NCI-H510A (cell line): ENCODE measurements around the gene SULT4A1.

Source experiments
- DNase-seq: peaks from one replicate; lab custom pipeline; 2025; lab: John Stamatoyannopoulos, UW

Gene SULT4A1

DNA sequence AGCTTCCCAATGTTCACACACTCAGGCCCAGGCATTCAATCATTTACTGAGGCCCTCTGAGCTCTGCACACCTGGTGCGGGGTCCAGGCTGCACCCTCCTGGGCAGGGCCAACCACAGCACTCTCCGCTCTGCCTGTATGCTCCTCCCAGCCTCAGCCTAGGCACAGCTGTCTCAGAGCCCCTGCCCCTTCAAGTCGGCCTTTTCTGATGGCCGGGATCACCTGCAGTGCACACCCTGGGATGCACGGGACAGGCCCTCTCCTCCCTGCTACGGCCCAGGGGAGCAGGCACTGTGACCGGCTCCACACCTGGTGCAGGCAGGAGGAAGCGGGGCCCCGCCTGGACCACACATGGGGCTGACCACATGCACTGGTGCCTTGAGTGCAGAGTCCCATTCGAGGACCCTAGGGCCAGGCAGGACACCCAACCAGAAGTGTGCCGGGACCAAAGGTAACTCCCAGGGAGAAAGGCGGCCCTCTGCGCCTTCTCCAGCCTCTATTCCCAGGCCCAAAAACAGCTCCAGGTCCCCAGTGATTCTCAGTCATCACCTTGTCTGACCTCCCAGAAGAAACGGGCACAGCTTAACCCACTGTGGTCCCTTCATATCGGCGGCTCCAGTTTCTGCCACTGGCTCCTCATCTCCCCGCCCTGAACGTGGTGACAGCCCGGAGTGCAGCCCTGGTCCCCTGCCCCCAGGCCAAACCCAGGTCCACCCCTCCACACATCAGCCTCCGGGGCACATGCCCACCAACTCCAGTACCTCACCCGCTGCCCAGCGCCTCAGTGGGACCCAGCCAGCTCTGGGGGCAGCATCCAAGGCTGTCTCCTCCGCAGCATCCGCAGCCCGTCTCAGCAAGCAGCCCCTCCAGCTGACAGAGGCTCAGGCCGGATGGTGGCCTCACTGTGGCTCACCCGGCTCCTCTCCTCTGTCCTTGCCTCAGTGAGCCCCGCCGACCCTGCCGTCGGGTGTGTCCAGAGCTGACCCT, 17.5 kb downstream of the SULT4A1 start:
- no peak for DNase-seq

DNA sequence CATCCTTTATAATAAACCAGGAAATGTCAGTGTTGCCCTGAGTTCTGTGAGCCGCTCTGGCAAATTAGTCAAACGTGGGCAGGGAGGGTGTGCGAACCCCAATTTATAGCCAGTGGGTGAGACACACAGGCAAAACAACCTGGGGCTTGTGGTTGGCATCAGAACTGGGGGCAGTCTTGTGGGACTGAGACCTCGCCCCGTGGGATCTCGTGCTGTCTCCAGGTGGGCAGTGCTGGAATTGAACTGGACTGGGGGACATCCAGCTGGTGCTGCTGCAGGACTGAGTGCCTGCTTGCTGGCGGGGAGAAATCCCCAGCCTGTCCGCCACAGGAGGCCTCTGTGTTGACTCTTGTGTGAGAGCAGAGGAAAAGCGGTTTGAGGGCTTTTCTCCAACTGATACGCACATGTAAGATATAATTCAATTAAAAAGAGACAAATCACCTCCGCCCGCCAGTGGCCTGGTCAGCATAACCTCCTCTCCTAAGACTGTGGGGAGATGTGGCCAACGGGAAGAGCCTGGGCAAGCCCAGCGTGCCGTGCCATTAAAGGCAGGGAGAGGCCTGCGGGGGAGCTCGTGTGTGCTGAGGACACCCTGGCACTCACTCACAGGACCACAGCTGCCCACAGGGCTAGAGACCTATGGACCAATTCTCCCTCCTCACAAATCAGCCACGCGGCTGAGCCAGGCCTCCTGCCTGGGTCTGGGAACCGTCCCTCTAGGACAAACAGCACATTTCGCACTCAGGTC, 18.4 kb downstream of the SULT4A1 start:
- DNase-seq = no peak

- no peak for DNase-seq
These were observed 20.6 kb downstream of the SULT4A1 start for GRCh38 chr22:43841742-43842141.

DNA sequence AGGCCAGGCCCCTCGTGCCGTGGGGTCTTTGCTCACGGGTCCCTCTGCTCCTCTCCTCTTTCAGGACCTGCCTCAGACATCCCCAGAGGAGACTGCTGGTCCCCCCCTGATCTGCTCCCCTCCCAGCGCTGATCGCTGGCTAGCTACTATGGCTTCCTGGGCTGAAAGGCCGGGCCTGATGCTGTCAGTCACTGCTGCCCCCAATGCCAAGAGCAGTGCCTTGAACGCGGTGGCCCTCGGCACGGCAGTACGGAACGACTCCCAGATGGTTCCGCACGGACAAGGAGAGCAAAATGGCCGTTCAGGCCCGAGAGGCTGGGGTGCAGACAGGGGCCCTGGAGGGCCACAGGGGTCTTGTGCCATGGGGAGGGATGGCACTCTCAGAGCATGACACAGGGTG, 21.5 kb downstream of the SULT4A1 start:
- no peak for DNase-seq

- no peak for DNase-seq
These were observed 21.9 kb downstream of the SULT4A1 start for GRCh38 chr22:43840431-43840830.

DNA sequence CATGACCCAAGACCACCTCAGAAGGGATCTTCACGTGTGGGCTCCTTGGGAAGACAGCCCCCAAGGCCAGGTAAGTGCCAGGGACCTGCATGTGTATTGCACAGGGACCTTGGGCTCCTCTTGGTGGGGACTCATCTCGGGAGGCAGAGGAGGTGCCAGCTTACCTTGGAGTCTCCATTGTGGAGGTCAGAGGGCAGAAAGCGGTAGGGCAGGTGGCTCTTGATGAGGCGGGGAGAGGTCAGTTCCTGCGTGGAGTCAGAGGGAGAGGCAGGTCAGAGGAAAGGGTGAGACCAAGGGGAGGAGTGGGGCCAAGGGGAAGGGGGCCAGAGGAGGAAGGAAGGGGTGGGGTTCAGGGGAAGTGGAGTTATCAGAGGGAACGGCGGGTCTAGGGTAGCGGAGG, 22.5 kb downstream of the SULT4A1 start:
- no peak for DNase-seq

GRCh38 chr22:43838571-43839307, 23.6 kb downstream of the SULT4A1 start:
- no peak for DNase-seq

- DNase-seq = no peak
These were observed 24.2 kb downstream of the SULT4A1 start for GRCh38 chr22:43838161-43838560.

DNA sequence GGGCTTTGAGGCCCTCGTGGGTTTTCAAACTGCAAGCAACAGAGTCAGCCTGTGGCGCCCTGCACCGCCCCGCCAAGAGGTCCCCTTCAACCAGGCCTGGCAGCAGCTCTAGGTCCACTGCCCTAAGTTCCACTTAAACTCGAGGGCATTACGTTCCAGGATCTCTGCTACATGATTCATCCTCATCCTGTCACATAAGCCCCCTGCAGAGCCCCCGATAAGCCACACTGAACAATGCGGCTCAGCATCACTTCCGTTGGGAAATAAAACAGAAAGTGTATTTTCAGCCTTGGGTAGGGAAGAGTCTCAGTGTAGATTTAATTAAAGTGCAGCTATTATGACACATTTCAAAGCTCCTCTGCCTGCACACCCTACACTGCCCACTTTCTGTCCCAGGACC, 24.6 kb downstream of the SULT4A1 start:
- DNase-seq = no peak

DNA sequence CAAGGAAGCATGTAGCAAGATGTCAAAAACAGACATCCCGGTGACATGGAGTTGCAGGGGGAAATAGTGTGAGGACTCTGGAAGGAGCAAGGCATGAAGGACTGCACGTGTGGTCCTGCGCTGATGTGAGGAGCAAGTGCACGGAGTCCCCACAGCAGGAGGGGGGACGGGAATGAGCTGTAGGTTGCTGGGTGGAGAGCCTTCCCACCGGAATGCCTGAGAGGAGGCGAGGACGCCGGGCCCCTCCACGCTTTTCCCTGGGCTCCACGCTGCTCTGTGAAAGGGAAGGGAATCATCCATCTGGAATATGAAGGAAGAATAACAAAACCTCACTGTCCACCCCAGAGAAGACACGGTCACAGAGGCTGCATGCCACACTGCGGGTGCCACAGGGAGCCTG, 26.6 kb downstream of the SULT4A1 start:
- DNase-seq = no peak

DNA sequence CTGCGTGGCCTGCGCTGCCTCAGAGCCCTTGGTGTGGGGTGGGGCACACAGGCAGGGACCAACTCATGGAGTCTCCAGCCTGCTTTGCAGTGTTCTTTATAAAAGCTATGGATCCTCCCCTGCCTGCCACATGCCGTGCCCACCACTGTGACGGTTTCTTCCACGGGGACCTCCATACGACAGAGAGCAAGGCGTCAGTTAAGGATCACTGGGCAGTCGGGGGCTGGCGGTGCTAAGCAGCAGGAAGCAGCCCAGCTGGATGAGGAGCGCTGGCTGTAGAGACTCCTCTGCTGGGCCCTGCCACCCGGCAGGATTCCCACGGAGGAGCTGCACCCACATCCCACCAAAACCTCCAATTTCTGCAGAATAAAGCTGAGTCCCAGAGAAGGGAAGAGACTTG, 27.1 kb downstream of the SULT4A1 start:
- no peak for DNase-seq

DNA sequence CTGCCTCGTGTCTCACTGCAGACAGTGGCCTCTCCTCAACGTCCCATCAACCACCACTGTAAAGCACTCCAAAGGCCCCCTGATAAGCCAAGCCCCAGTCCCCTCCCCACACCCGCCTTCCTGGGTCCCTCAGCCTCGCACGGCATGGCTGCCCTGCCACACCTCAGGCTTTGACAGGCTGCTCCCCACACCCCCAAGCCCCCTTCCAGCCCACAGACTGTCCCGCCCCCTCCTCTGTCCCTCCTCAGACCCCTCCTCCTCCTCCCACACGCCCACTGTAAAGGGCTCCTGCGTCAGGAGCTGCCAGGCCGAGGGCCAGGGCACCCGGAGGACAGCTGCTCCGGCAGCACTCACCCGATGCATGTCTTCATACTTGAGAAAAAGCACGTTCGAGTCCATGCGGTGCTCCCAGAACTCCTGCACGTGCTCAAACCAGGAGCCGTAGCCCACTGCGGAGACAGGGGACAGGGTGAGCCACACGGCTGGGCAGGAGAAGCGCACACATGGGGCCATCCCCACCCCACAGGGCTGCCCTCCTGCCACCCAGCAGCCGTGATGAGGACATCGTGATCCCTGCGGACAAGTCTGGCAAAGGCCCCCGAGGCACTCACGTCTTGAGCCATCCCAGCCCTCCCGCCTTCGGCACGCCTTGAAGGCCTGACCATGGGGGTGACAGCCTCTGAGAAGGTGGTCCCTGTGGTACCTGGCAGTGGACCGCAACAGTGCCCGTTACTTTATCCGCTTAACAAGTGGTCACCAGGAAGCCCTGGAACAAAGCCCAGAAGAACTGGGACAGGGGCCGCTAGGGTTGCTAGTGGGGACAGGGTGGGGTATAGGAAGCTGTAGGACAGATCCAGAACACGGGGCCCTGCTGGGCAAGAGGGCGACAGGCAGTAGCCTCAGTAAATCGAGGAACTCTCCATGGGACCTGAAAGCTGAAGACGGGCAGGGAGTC, 28.8 kb downstream of the SULT4A1 start:
- DNase-seq = no peak

DNA sequence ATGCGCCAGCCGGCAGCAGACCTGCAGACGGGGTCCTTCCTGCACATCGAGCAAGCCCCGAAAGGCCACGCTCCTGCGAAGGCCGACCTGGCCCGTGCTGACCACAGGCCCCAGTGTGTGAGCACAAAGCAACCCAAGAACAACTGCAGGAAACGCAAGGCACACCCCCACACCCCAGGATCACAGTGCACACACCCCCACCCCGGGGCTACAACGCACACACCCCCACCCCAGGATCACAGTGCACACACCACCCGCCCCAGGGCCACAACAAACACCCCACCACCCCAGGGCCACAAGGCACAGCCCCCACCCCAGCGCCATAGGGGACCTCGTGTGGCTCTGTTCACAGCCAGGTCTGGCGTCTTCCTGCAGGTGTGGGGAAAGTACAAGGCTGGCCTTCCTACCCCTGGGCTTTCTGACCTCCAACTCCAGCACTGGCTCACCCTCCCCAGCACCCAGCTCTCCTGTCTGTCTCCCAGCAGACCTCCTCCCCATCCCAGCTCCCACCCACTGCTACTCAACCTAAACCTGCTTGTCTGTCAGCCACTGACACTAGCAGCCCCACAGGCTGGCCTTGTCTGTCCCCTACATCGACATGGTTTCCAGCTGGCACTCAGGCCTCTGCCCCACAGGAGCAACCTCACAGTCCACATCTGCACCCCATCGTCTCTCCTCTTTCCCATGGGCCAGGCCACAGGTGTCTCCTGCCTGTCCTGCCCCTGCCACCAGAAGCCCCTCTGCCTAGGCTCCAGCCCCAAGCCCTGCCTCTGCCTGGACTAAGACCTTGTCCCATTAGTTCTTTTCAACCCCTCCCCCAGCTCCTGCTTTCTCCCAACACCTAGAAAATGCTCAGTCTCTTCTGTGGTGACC, 29.7 kb downstream of the SULT4A1 start:
- no peak for DNase-seq

DNA sequence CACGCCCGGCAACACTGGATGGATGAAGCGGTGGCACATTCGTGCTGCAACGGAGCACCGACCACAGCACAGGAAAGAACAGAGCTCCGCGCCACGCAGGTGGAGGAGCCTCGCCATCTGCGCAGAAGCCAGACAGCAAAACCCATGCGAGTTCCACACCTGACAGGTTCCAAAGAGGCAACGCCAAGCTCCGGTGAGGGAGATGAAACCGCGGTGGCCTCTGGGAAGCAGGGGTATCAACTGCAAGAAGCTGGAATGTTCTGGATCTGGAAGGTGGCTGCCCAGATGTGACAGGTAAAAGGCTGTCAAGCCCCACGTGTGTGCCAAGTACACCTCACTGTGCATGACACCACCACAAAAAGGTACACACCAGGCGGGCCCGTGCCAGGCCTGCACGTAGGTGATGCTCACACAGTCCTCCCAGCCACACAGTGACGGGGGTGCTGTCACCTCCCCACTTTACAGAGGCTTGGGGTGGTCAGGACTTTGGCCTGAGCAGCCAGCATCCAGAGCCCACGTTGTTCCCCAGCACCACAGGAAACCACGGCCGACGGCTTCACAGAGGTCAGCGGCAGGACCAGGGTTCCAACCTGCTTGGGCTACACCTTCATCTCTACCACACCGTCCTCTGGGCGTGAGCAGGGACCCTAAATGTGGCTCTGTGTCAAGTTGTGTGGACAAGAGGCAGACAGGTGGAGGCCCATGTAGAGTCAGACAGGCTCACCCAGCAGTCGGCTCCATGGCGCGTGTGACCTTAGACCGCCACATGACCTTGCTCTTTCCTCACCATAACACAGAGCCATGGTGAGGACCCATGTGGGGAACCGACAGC, 30.5 kb downstream of the SULT4A1 start:
- DNase-seq = no peak

DNA sequence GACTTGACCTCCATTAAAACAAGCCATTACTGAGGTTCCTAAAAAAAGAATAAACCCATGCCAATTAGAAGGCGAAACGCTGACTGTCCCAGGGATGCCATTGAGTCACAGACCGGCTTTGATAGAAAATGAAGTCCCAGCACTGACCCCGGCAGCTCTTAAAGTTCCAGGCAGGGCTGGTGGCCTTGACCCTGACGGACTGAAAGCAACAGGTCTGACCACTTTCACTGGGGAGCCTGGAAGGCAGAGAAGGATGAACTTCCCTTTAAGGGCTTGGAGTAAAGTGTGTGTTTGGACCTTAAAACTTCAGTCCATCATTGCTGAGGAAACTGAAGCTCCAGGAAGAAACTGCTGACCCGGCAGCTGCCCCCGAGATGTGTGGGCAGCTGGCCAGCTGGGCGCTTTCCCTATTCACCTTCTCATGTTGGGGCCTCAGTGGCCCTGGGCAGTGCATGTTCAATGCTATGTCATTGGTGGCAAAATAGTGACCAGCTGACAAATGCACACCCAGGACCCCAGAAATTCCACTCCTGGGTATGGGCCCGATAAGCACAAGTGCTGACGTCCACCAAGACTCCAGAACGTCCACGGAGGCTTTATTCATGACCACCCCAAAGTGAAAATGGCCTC, 31.3 kb downstream of the SULT4A1 start:
- DNase-seq = no peak

DNA sequence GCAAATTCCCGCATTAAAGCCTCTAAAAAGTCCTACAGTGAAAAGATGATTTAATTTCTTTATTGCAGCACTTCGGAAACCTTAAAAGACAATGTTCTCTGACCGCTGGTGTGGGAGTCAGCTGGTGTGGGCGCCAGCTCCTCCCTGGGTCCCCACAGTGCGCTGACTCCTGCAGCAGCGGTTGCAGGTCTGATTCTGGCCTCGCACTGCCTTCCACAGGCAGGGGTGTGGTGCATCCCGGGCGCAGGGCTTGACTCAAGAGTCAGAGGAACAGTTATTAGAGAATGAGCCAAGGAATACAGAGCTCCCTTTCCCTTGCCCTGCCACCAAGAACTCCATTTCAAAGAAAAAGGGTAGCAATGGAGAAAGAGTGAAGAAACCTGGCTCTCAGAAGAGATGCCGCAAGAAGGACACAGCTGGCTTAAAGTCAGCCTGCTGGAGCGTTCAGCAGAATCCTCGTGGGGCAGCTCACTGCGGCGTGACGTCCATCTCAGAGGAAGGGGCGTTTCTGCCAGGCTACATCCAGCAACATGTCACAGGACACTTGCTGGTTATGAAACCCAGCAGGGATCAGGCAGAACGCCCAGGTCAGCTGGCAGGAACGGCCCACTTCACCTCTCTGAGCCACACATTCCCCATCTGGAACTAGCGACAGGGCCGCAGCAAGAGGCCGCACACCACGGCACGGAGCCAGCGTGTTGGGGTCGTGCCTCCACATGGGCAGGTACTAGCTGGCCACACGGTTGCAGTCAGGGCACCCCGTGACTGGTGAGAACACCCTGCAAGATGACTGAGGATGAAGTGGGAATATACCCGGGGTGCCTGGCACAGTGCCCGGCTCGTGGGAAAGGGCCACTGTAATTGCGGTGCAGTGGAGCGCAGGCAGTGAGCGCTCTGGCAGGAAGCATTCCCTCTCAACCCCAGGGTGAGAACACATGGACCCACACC, 32.1 kb downstream of the SULT4A1 start:
- no peak for DNase-seq

GRCh38 chr22:43828998-43829782, 33.1 kb downstream of the SULT4A1 start:
- no peak for DNase-seq
